Right lobe of liver (tissue), 4 donors: ENCODE results near the gene GLE1.

Experiments
- POLR2A ChIP-seq: fragments of 450-650 bp; IDR thresholded peaks from one replicate; pipeline ENCODE4 v1.6.1; 2017; ENCODE audit warnings: antibody characterized with exemption, mild to moderate bottlenecking
- TF ChIP-seq, protein P1 (sequence below), 4 donors: fragments of 200-600 bp in 3 of 4; fragments of 450-650 bp in 1 of 4; IDR thresholded peaks; one replicate each; pipeline versions ENCODE4 v1.5.1 to v1.8.0; 2016 to 2022; ENCODE audit warnings: antibody characterized with exemption in 4 of 4, mild to moderate bottlenecking in 2 of 4
- donor health status: DM: no; HTN: no; CAD: no.
- donor health status: DM: no; HTN: no; CAD: no.
- donor health status: DM: no; HTN: yes; CAD: no.

DNA sequence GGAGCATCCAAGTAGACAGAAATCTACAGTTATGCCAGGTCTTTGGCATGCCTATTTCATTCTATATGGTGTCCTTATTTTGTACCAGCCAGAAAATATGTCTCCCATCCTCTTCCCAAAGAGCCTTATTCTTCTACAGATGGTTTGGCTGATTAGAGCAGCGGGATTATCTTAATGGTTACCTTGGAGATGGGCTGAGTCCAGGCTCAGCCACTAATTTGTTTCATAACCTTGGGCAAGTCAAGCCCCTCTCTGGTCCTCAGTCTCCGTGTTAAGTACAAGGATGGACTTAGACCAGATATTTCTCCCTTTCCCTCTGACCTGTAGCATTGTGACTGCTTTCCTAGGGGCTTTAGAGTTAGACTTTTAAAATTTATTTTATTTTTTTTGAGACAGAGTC, 11.1 kb upstream of the GLE1 start:
- TF ChIP-seq, protein P1, sequence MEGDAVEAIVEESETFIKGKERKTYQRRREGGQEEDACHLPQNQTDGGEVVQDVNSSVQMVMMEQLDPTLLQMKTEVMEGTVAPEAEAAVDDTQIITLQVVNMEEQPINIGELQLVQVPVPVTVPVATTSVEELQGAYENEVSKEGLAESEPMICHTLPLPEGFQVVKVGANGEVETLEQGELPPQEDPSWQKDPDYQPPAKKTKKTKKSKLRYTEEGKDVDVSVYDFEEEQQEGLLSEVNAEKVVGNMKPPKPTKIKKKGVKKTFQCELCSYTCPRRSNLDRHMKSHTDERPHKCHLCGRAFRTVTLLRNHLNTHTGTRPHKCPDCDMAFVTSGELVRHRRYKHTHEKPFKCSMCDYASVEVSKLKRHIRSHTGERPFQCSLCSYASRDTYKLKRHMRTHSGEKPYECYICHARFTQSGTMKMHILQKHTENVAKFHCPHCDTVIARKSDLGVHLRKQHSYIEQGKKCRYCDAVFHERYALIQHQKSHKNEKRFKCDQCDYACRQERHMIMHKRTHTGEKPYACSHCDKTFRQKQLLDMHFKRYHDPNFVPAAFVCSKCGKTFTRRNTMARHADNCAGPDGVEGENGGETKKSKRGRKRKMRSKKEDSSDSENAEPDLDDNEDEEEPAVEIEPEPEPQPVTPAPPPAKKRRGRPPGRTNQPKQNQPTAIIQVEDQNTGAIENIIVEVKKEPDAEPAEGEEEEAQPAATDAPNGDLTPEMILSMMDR (IDR thresholded peaks at IDR 0.05), result no peak
- TF ChIP-seq POLR2A, result no peak
